ENCODE measurements around the gene KLHL29. TPM values are rescaled to one million over a fixed set of nuclear protein-coding genes. Genes with fewer than 3 reads are reported as not detected.

Gene KLHL29
- total and polyA plus RNA-seq, 2 experiments from 2014 or later, result 3.8 to 9.9 TPM

GRCh38 chr2:23550553-23550952 is 165.6 kb downstream of the KLHL29 start:
- no peak for DNase-seq (ENCODE audit: low spot score)
- Histone ChIP-seq H3K27me3 (peaks cover 5% of the 10 kb centered on the region), H3K4me2 (no peak overlapping the region), H3K4me3 (no peak overlapping the region), H4K20me1 (ENCODE audit: insufficient read depth, poor library complexity, severe bottlenecking) (no peaks in the 10 kb centered on the region), H2AFZ (no peak overlapping the region), H3K9me2 (replicated peaks; ENCODE audit: insufficient read depth) (no peaks in the 10 kb centered on the region), H3K4me1 (ENCODE audit: insufficient read depth) (no peaks in the 10 kb centered on the region), H3K79me2 (no peaks in the 10 kb centered on the region), H3K9me3 (ENCODE audit: low read depth) (no peaks in the 10 kb centered on the region), H3K27ac (no peak overlapping the region), H3K36me3 (replicated peaks; ENCODE audit: insufficient read depth, low read depth) (no peaks in the 10 kb centered on the region)
- TF ChIP-seq EZH2 (IDR thresholded peaks at IDR 0.05; ENCODE audit: borderline replicate concordance) (no peak), EZH2phosphoT487 (IDR thresholded peaks at IDR 0.05; ENCODE audit: low read depth, severe bottlenecking, unreplicated experiment) (no peak), CTCF (IDR thresholded peaks at IDR 0.05; ENCODE audit: poor library complexity) (no peak)
- WGBS (ENCODE audit: low lambda C conversion rate, missing lambda C conversion rate), result 89% methylated on average over 7 of the region's 7 CpGs

- WGBS (ENCODE audit: low lambda C conversion rate, missing lambda C conversion rate), result 81% methylated on average over 5 of the region's 5 CpGs
- Histone ChIP-seq H3K4me3 (no peak overlapping the region), H3K27me3 (peaks cover 5% of the 10 kb centered on the region), H3K4me1 (ENCODE audit: insufficient read depth) (no peaks in the 10 kb centered on the region), H3K9me2 (replicated peaks; ENCODE audit: insufficient read depth) (no peaks in the 10 kb centered on the region), H2AFZ (no peak overlapping the region), H3K36me3 (replicated peaks; ENCODE audit: insufficient read depth, low read depth) (no peaks in the 10 kb centered on the region), H3K4me2 (no peak overlapping the region), H3K79me2 (no peaks in the 10 kb centered on the region), H3K27ac (no peak overlapping the region), H3K9me3 (ENCODE audit: low read depth) (no peaks in the 10 kb centered on the region), H4K20me1 (ENCODE audit: insufficient read depth, poor library complexity, severe bottlenecking) (no peaks in the 10 kb centered on the region)
- DNase-seq (ENCODE audit: low spot score), result no peak
- no peak for TF ChIP-seq EZH2 (IDR thresholded peaks at IDR 0.05; ENCODE audit: borderline replicate concordance)
- no peak for TF ChIP-seq EZH2phosphoT487 (IDR thresholded peaks at IDR 0.05; ENCODE audit: low read depth, severe bottlenecking, unreplicated experiment)
- no peak for TF ChIP-seq CTCF (IDR thresholded peaks at IDR 0.05; ENCODE audit: poor library complexity)
These were observed 166.9 kb downstream of the KLHL29 start for GRCh38 chr2:23551875-23552274.

GRCh38 chr2:23553561-23553960 is 168.6 kb downstream of the KLHL29 start:
- Histone ChIP-seq H3K9me3 (ENCODE audit: low read depth) (no peaks in the 10 kb centered on the region), H3K4me3 (no peak overlapping the region), H3K4me2 (no peak overlapping the region), H3K36me3 (replicated peaks; ENCODE audit: insufficient read depth, low read depth) (no peaks in the 10 kb centered on the region), H3K27ac (no peak overlapping the region), H3K79me2 (no peaks in the 10 kb centered on the region), H3K4me1 (ENCODE audit: insufficient read depth) (no peaks in the 10 kb centered on the region), H2AFZ (no peak overlapping the region), H4K20me1 (ENCODE audit: insufficient read depth, poor library complexity, severe bottlenecking) (no peaks in the 10 kb centered on the region), H3K27me3 (peaks cover 5% of the 10 kb centered on the region), H3K9me2 (replicated peaks; ENCODE audit: insufficient read depth) (no peaks in the 10 kb centered on the region)
- TF ChIP-seq EZH2 (IDR thresholded peaks at IDR 0.05; ENCODE audit: borderline replicate concordance), result no peak
- no peak for TF ChIP-seq EZH2phosphoT487 (IDR thresholded peaks at IDR 0.05; ENCODE audit: low read depth, severe bottlenecking, unreplicated experiment)
- TF ChIP-seq CTCF (IDR thresholded peaks at IDR 0.05; ENCODE audit: poor library complexity), result no peak
- 98% methylated on average over 10 of the region's 10 CpGs for WGBS (ENCODE audit: low lambda C conversion rate, missing lambda C conversion rate)
- DNase-seq (ENCODE audit: low spot score), result no peak

Data from hepatocyte (in vitro differentiated cells).